HG03139 (cell line): Measurements from ENCODE around the gene CTBP2.
A peak's percentile ranks its signal among the peaks of the same experiment; 100 is the strongest.

Source experiments
- ATAC-seq: cut with Tn5 transposase; IDR thresholded peaks from one replicate; pipeline ENCODE4 v1.9.1; 2021; ENCODE audit not compliant: unreplicated experiment

The CTBP2 gene

GRCh38 chr10:124984376-124984775 is 176.0 kb downstream of the CTBP2 start:
- no peak for ATAC-seq

- no peak for ATAC-seq
Measured at GRCh38 chr10:124983321-124983720, 177.0 kb downstream of the CTBP2 start.

- no peak for ATAC-seq
Measured at GRCh38 chr10:124978376-124978725, 182.0 kb downstream of the CTBP2 start.

GRCh38 chr10:124977648-124978375 is 182.6 kb downstream of the CTBP2 start:
- no peak for ATAC-seq

GRCh38 chr10:124977161-124977560 is 183.2 kb downstream of the CTBP2 start:
- no peak for ATAC-seq

- no peak for ATAC-seq
Measured at GRCh38 chr10:124975977-124976514, 184.3 kb downstream of the CTBP2 start.

- ATAC-seq: no peak
Measured at GRCh38 chr10:124974131-124974530, 186.2 kb downstream of the CTBP2 start.

- ATAC-seq: no peak
Measured at GRCh38 chr10:124972637-124973036, 187.7 kb downstream of the CTBP2 start.

GRCh38 chr10:124971276-124971675 is 189.1 kb downstream of the CTBP2 start:
- ATAC-seq: peak; percentile 42

GRCh38 chr10:124967255-124967654 is 193.1 kb downstream of the CTBP2 start:
- no peak for ATAC-seq

GRCh38 chr10:124966008-124966407 is 194.4 kb downstream of the CTBP2 start:
- no peak for ATAC-seq

- ATAC-seq: no peak
Measured at GRCh38 chr10:124963866-124964720, 196.3 kb downstream of the CTBP2 start.

GRCh38 chr10:124962421-124962820 is 197.9 kb downstream of the CTBP2 start:
- no peak for ATAC-seq

GRCh38 chr10:124961248-124961570 is 199.2 kb downstream of the CTBP2 start:
- ATAC-seq: no peak

- ATAC-seq: no peak
Measured at GRCh38 chr10:124959564-124959963, 200.8 kb downstream of the CTBP2 start.

GRCh38 chr10:124957404-124957947 is 202.9 kb downstream of the CTBP2 start:
- no peak for ATAC-seq

- no peak for ATAC-seq
Measured at GRCh38 chr10:124956764-124957163, 203.6 kb downstream of the CTBP2 start.

GRCh38 chr10:124955868-124956267 is 204.5 kb downstream of the CTBP2 start:
- no peak for ATAC-seq

GRCh38 chr10:124955243-124955642 is 205.1 kb downstream of the CTBP2 start:
- no peak for ATAC-seq

- ATAC-seq: no peak
Measured at GRCh38 chr10:124953421-124953820, 206.9 kb downstream of the CTBP2 start.

- no peak for ATAC-seq
Measured at GRCh38 chr10:124952123-124952522, 208.2 kb downstream of the CTBP2 start.

- no peak for ATAC-seq
Measured at GRCh38 chr10:124949543-124949942, 210.8 kb downstream of the CTBP2 start.
